DND-41 (cell line): ENCODE results near the gene CNST.

Source experiments
- EZH2 ChIP-seq: IDR thresholded peaks from 3 replicates; pipeline ENCODE4 v1.6.1; 2012; ENCODE audit warnings: borderline replicate concordance, low read depth, mild to moderate bottlenecking, moderate library complexity, low read length, inconsistent platforms; ENCODE audit not compliant: severe bottlenecking
- TF ChIP-seq, protein P1 (sequence below): IDR thresholded peaks from 2 replicates; pipeline ENCODE4 v1.5.1; 2012; ENCODE audit warnings: borderline replicate concordance, low read length, moderate library complexity, mild to moderate bottlenecking; ENCODE audit not compliant: poor library complexity, severe bottlenecking; ENCODE audit errors: extremely low read depth

DNA sequence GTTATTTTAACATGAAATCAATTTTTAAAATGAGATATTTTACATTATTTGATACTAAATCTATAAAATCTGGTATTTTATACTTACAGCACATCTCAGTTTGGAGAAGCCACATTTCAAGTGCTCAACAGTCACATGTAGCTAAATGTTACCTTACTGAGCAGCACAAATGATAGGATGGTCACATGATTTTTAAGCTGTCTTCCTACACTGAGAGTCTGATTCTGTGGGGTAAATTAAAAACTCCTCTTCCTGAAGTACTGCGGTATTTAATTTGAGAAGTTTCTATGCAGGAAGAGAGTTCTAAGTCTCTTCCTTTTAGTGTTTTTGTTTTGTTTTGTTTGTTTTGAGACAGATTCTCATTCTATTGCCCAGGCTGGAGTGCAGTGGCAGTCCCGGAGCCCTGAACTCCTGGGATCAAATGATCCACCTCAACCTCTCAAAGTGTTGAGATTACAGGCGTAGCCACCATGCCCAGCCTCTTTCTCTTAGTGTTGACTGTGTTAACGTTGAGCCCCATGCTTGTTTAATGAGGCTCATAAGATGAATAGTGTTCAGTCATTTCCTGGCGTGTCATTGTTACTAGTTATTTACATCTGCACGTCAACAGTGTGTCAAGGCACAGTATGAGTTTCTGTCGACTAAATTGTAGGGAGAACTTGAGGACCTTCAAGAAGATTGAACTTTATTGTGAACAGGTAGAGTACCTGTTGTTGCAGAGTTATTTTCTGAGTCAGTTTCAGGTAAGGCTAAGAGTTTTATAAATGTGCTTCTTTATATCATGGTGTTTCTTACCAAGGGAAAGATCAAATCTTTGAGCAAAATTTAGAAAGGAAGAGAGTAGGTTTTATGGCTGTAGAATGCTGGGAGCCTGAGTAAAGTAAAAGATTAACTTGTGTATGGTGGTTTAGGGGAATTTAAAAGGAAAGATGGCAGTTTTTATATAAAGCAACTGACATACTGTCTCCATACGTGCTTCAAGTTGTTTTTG lies 3.3 kb downstream of the CNST start:
- TF ChIP-seq, protein P1, sequence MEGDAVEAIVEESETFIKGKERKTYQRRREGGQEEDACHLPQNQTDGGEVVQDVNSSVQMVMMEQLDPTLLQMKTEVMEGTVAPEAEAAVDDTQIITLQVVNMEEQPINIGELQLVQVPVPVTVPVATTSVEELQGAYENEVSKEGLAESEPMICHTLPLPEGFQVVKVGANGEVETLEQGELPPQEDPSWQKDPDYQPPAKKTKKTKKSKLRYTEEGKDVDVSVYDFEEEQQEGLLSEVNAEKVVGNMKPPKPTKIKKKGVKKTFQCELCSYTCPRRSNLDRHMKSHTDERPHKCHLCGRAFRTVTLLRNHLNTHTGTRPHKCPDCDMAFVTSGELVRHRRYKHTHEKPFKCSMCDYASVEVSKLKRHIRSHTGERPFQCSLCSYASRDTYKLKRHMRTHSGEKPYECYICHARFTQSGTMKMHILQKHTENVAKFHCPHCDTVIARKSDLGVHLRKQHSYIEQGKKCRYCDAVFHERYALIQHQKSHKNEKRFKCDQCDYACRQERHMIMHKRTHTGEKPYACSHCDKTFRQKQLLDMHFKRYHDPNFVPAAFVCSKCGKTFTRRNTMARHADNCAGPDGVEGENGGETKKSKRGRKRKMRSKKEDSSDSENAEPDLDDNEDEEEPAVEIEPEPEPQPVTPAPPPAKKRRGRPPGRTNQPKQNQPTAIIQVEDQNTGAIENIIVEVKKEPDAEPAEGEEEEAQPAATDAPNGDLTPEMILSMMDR, result no peak
- no peak for TF ChIP-seq EZH2
